Smooth muscle cell (in vitro differentiated cells): ENCODE results near the gene UTF1. TPM values are rescaled to one million over a fixed set of nuclear protein-coding genes. Genes with fewer than 3 reads are reported as not detected.

Source experiments
- DNase-seq: peaks from one replicate; lab custom pipeline; 2025; ENCODE audit not compliant: unreplicated experiment; lab: John Stamatoyannopoulos, UW
- H2AFZ ChIP-seq: fragments of 200-600 bp; sonication (generic); 2 replicates; pipeline ENCODE4 v1.6.0; 2016; ENCODE audit warnings: antibody characterized with exemption, low read depth, mild to moderate bottlenecking
- H3F3A ChIP-seq: fragments of 200-600 bp; sonication (generic); 2 replicates; pipeline ENCODE4 v1.6.0; 2017; ENCODE audit warnings: antibody characterized with exemption, low read depth
- H3K27ac ChIP-seq: fragments of 200-600 bp; sonication (generic); 2 replicates; pipeline ENCODE4 v1.5.1; 2016; ENCODE audit warnings: low read depth, mild to moderate bottlenecking
- H3K27me3 ChIP-seq: fragments of 200-600 bp; sonication (generic); 2 replicates; pipeline ENCODE4 v1.6.1; 2016; ENCODE audit warnings: low read depth, mild to moderate bottlenecking
- H3K36me3 ChIP-seq: fragments of 200-600 bp; sonication (generic); 2 replicates; pipeline ENCODE4 v1.5.1; 2016; ENCODE audit warnings: low read depth
- H3K4me1 ChIP-seq: fragments of 200-600 bp; sonication (generic); 2 replicates; pipeline ENCODE4 v1.5.1; 2016; ENCODE audit warnings: low read depth
- H3K4me2 ChIP-seq: fragments of 200-600 bp; sonication (generic); 2 replicates; pipeline ENCODE4 v1.6.0; 2016; ENCODE audit warnings: mild to moderate bottlenecking
- H3K4me3 ChIP-seq: fragments of 200-600 bp; sonication (generic); 2 replicates; pipeline ENCODE4 v1.5.1; 2016; ENCODE audit warnings: mild to moderate bottlenecking
- H3K79me2 ChIP-seq: fragments of 200-600 bp; sonication (generic); 2 replicates; pipeline ENCODE4 v1.6.0; 2016; ENCODE audit warnings: low read depth, mild to moderate bottlenecking
- H3K9ac ChIP-seq: fragments of 200-600 bp; sonication (generic); 2 replicates; pipeline ENCODE4 v1.6.0; 2016; ENCODE audit warnings: low read depth
- H3K9me3 ChIP-seq: fragments of 200-600 bp; sonication (generic); replicated peaks from 2 replicates; pipeline ENCODE4 v1.5.1; 2016; ENCODE audit warnings: low read depth
- H4K20me1 ChIP-seq: fragments of 200-600 bp; sonication (generic); 2 replicates; pipeline ENCODE4 v1.6.0; 2016; ENCODE audit warnings: low read depth
- WGBS: methylation state at CpG from one replicate; pipeline ENCODE4 v1.1.7; 2016; ENCODE audit warnings: low lambda C conversion rate; 5-methylcytosine and 5-hydroxymethylcytosine counted together
- polyA plus RNA-seq: library from polyadenylated mRNA; unstranded; fragments of >200 nt; fragmentation: Nextera tagmentation; extraction: Ambion mirVana; gene quantifications from 2 replicates; pipeline ENCODE4 v1.2.1, GENCODE V29; 2016
- total RNA-seq: library from RNA; depleted of rRNA; stranded (reverse); fragments of >200 nt; gene quantifications from 2 replicates; pipeline ENCODE4 v1.2.3, GENCODE V29; 2014
- TF ChIP-seq, protein P1 (sequence below): fragments of 200-600 bp; sonication (generic); IDR thresholded peaks from 2 replicates; pipeline ENCODE4 v1.5.1; 2017; ENCODE audit warnings: borderline replicate concordance, mild to moderate bottlenecking, antibody characterized with exemption; ENCODE audit not compliant: insufficient read depth, poor library complexity, severe bottlenecking

Gene UTF1
- total and polyA plus RNA-seq, 2 experiments from 2014 or later, result not detected

DNA sequence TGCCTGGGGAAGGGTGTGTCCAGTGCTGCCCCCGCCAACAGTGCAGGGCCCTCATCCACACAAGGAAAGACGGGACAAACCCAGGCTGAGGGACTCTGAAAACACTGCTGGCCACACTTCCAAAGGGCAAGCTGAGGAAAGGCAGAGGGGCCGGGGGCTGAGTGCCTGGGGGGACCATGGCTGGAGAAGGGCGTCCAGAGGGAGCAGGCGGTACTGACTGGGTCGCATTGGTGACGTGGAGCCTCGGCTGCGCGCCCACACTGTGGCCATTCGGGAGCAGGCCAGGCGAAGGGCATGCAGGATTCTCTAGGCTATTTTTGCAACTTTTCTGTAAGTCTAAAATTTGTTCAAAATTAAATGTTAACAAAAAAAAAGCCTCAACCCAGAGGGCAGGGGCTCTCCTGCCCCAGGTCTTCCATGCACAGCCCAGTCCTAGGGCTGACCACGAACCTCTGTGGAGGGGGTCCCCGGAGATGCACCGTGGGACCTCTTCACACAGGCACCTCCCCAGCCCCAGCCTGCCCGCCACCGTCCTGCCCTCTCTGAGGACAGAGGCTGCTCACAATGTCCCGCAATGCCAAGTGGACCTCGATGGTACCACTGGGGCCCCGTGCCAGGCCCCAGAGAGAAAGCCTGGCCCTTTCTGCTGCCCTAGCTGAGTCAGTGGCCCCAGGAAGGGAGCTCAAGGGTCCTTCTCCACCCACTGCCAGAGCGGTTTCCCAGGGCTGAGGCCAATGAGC, 36.2 kb downstream of the UTF1 start:
- no peak for DNase-seq
- 95% methylated on average over 21 of the region's 21 CpGs for WGBS
- H3K4me2 ChIP-seq, result no peak overlapping the region
- peaks cover 8% of the 10 kb centered on the region for H3K4me1 ChIP-seq
- no peaks in the 10 kb centered on the region for H3K9me3 ChIP-seq
- H3K27ac ChIP-seq, result no peak overlapping the region
- H3K4me3 ChIP-seq, result no peak overlapping the region
- no peaks in the 10 kb centered on the region for H3F3A ChIP-seq
- H3K36me3 ChIP-seq, result no peaks in the 10 kb centered on the region
- H3K27me3 ChIP-seq, result no peaks in the 10 kb centered on the region
- TF ChIP-seq, protein P1, sequence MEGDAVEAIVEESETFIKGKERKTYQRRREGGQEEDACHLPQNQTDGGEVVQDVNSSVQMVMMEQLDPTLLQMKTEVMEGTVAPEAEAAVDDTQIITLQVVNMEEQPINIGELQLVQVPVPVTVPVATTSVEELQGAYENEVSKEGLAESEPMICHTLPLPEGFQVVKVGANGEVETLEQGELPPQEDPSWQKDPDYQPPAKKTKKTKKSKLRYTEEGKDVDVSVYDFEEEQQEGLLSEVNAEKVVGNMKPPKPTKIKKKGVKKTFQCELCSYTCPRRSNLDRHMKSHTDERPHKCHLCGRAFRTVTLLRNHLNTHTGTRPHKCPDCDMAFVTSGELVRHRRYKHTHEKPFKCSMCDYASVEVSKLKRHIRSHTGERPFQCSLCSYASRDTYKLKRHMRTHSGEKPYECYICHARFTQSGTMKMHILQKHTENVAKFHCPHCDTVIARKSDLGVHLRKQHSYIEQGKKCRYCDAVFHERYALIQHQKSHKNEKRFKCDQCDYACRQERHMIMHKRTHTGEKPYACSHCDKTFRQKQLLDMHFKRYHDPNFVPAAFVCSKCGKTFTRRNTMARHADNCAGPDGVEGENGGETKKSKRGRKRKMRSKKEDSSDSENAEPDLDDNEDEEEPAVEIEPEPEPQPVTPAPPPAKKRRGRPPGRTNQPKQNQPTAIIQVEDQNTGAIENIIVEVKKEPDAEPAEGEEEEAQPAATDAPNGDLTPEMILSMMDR, result no peak
- H2AFZ ChIP-seq, result no peak overlapping the region
- no peaks in the 10 kb centered on the region for H4K20me1 ChIP-seq
- no peak overlapping the region for H3K9ac ChIP-seq
- no peaks in the 10 kb centered on the region for H3K79me2 ChIP-seq

DNA sequence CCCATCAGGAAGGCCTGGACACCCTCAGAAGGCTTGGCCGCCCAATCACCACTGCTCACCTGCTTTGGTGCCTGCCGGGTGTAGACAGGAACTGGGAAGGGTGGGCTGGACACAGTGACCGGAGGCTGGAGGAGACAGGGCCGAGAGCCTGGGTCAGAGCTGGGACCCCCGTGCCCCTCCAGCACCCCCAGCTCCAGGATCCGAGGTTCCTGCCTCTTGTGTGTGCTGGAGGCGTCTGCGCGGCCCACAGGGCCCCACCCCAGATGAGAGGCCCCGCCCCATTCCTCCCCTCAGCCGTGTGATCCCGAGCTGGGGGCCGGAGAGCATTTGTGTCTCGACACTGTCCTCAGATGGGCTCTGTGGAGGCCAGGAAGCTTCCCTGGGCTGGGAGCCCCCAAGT, 37.3 kb downstream of the UTF1 start:
- Histone ChIP-seq H3F3A (no peaks in the 10 kb centered on the region), H3K9me3 (no peaks in the 10 kb centered on the region), H3K4me2 (no peak overlapping the region), H3K4me1 (peaks cover 5% of the 10 kb centered on the region), H4K20me1 (no peaks in the 10 kb centered on the region), H3K4me3 (no peak overlapping the region), H3K9ac (no peak overlapping the region), H3K27ac (no peak overlapping the region), H3K27me3 (no peaks in the 10 kb centered on the region), H2AFZ (no peak overlapping the region), H3K36me3 (no peaks in the 10 kb centered on the region), H3K79me2 (no peaks in the 10 kb centered on the region)
- DNase-seq, result no peak
- TF ChIP-seq, protein P1, result no peak
- WGBS, result 83% methylated on average over 13 of the region's 14 CpGs

DNA sequence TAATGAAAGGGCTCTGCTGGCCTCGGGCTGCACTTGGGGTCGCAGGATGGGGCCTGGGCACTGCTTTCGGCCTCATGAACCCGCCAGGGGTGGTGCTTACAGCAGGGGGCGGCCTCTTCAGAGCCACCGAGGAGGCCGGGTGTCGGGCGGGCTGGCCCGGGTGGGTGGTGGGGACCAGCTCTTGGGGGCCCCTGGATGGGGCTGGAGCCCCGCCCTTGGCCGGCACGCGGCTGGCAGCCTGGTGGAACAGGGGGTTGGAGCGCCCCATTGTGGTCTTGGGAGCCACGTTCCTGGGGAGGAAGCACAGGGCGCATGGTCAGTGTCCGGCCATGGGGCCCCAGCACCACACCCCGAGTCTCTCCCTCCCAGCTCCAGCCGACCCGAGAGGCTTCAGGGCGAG, 37.8 kb downstream of the UTF1 start:
- WGBS, result 96% methylated on average over 21 of the region's 22 CpGs
- Histone ChIP-seq H3K9ac (no peak overlapping the region), H2AFZ (no peak overlapping the region)

More for the DNA sequence above, 37.8 kb downstream of the UTF1 start:
- Histone ChIP-seq H3K4me2 (no peak overlapping the region), H3K36me3 (no peaks in the 10 kb centered on the region), H3K27ac (no peak overlapping the region), H3F3A (no peaks in the 10 kb centered on the region), H3K79me2 (no peaks in the 10 kb centered on the region), H3K27me3 (no peaks in the 10 kb centered on the region), H3K9me3 (no peaks in the 10 kb centered on the region), H4K20me1 (no peaks in the 10 kb centered on the region), H3K4me1 (no peaks in the 10 kb centered on the region), H3K4me3 (no peak overlapping the region)
- no peak for DNase-seq
- TF ChIP-seq, protein P1, result no peak
